NCI-H460 (cell line): ENCODE measurements around the gene UBE3C. TPM values are rescaled to one million over a fixed set of nuclear protein-coding genes. Genes with fewer than 3 reads are reported as not detected.
A peak's percentile ranks its signal among the peaks of the same experiment; 100 is the strongest.

Source experiments
- DNase-seq: peaks from one replicate; pipeline ENCODE4 v3.0.0-alpha.2; 2016; ENCODE audit warnings: low read depth; ENCODE audit errors: extremely low read depth
- total RNA-seq: library from RNA; depleted of rRNA; stranded (reverse); fragments of >200 nt; shearing (Covaris generic); gene quantifications from 2 replicates; pipeline ENCODE4 v1.2.3, GENCODE V29; 2014

Gene UBE3C
- total RNA-seq, 1 experiment from 2014 or later: 96.9 TPM

DNA sequence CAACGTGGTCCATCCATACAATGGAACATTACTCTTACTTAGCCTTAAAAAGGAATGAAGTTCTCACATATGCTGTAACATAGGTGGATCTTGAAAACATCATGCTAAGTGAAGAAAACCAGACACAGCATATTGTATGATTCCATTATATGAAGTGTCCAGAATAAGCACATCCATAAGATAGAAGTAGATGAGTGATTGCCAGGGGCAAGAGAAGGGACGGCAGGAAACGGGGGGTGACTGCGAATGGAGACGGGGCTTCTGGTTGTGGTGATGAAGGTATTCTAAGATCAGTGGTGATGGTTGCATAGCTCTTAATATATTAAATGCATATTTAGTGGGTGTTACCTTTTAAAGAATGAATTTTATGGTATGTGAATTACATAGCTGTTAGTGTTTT lies 29.8 kb downstream of the UBE3C start:
- no peak for DNase-seq

DNA sequence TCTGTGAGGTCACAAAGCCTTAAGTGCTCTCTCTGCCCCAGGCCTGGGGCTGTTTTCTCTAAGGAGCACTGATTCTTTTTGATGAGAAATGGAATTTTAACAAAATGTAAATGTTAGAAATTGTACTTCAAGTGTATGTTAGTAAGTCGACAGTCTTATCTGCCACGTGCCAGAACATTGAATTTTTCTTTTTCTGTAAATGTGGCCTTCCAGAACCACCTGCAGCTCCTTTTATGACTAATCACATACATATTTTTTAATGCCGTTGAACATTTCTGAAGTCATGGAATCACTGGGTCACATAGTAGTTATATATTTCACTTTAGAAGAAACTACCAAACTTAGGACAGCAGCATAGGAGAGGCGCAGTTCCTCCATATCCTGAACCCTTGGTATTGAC lies 38.0 kb downstream of the UBE3C start:
- DNase-seq: no peak

- no peak for DNase-seq
These were observed 38.7 kb downstream of the UBE3C start for GRCh38 chr7:157177333-157177982.

DNA sequence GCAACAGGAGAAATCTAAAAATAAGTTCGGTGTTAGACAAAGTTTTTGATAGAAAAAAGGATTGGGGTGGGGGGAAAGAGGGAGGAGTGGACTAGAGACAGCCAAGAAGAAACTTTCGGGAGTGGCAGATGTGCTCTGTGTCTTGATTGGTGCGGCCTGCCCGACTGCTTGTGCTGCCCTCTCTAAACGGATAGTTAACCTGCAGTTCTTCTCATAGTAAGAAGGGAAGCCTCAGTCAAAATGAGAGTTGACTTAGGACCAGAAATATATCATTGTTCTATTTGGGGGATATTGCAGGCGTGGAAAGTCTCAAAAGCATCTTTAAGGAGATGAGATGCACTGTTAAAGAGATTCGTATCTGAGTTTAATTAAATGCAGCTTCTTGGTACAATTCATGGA lies 39.3 kb downstream of the UBE3C start:
- DNase-seq: no peak

DNA sequence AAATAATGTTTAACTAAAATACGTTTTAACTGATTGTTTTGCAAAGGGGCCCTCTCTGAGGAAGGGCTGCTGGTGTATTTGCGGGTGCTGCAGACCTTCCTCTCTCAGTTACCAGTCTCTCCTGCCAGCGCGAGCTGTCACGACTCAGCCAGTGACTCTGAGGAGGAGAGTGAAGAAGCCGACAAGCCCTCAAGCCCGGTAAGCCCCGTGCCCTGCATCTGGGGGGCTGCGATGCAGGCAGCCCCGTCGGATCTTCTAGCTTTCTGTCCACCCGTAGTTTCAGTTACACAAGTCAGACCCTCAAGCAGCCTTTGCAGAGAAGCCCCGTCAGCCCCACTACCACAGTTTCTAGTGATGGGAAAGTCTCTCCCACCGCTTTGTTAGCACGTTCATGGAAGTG lies 45.1 kb downstream of the UBE3C start:
- DNase-seq: no peak

DNA sequence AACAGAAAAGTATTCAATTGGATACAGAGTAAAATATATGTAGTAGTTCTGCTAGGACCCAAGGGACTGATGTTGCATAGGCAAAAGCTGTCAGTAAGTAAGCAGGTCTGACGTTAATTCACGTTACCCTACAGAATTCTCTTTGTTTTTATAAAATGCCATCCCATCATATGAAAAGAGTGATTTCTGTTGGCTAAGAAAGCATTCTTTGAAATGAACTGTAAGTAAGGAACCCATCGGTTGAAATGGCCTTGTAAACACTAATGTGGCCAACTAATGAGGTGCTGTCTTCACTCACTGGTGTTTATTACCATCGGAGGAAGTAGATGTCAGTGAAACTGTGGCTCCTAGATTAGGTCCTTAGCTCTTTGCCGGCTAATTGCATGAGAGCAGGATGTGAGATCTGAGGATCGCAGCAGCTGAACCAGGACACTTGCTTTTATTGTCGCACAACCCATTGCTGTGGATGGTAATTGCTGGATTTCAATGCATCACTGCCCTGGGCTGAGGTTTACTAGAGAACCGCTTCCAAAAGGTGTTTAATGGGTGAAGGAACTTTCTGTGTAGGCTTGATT lies 49.5 kb downstream of the UBE3C start:
- no peak for DNase-seq

DNA sequence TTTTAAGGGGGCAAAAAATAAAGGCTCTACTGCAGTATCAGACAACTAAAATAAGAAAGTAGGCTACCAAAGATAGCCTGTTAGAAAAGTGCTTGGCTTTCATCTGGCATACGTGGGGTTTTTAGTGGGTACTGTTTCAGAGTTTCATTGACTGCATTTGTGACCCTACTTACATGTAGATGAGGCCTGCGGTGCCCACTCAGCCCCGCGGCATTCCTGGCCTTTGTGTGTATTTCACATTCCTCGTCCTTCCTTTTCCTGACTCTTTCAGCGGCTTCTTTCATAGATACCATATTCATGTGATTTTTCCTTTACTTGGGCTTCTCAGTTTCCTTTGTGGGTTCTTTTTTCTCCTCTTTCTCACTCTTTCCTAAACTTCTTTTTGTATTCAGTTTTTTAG lies 50.7 kb downstream of the UBE3C start:
- DNase-seq: no peak

DNA sequence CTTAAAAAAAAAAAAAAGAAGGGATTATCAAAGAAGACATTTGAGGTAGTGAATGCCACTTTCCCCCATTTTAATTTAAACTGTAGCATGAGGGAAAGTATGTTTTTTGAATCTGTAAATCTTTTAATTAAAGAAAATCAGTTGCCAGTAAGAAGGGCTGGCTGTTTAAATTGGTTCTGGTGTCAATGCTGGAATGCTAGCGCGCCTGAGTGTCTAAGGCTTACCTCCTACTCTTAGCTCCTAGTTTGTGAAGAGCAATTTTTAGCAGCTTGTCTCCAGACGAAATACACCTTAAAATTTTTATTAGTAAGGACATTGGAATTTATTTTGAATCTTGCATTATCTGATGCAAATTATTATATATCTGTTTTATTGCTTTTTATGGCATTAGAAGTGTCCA lies 54.1 kb downstream of the UBE3C start:
- DNase-seq: no peak

GRCh38 chr7:157193274-157193673 lies 54.5 kb downstream of the UBE3C start:
- no peak for DNase-seq

- no peak for DNase-seq
These were observed 56.2 kb downstream of the UBE3C start for GRCh38 chr7:157194948-157195347.

GRCh38 chr7:157195868-157196267 lies 57.1 kb downstream of the UBE3C start:
- DNase-seq: no peak

- DNase-seq: no peak
These were observed 65.4 kb downstream of the UBE3C start for GRCh38 chr7:157204134-157204533.

DNA sequence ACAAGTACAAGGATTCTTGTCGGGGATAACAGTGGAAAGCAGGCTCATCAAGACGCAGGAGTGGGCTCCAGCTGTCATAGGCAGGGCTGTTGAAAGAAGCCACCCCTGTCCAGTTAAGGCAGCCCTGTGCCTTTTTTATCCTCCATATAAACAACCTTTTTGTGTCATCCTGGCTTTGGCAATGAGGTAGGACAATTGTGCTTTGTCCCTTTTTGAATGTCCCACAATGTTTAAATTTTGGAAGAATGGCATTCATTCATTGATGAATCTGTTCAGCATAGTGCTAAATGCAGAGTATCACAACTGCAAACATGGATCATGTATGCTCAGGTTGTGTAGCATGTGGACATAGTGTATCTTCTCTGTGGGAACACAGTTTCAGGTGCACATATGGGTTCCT lies 66.7 kb downstream of the UBE3C start:
- DNase-seq: no peak

DNA sequence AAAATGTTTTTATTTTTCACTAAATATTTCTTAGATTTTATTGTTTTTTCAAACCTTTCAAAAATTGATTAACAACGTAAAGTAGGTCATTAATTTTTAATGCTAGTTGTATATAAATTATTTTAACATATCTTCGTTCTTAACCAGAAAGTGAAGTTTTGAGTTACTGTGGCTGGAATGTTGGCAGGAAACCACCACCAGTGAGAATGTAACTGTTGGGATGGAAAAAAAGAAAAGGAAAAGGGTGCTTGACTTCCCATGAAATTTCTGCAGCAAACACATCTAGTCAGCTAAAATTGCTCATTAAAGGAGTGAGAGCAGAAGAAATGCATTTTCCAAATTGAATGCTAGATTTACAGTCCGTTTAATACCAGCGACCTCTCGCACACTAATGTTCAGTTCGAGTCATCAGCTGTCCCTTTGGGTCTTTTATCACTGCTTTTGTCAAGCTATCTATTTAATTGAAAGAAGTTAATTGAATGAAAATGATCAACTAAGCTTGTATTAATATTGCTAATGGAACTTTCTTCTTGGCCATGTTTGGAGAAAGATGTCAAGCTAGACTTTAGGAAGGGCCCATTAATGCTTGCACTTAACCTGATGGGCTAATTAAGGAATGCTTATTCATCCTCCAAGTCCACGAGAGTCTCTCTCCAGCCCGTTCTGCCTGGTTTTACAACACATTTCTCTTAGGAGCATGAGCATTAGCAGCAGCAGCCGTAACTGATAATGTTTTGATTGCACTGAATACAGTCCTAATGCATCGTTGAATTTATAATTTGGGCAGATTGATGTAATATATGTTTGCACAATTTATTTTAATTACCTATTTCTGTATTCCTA lies 70.1 kb downstream of the UBE3C start:
- DNase-seq: no peak

GRCh38 chr7:157210682-157211081 lies 72.0 kb downstream of the UBE3C start:
- no peak for DNase-seq

- no peak for DNase-seq
These were observed 73.0 kb downstream of the UBE3C start for GRCh38 chr7:157211690-157212089.

GRCh38 chr7:157219154-157219553 lies 80.4 kb downstream of the UBE3C start:
- no peak for DNase-seq

DNA sequence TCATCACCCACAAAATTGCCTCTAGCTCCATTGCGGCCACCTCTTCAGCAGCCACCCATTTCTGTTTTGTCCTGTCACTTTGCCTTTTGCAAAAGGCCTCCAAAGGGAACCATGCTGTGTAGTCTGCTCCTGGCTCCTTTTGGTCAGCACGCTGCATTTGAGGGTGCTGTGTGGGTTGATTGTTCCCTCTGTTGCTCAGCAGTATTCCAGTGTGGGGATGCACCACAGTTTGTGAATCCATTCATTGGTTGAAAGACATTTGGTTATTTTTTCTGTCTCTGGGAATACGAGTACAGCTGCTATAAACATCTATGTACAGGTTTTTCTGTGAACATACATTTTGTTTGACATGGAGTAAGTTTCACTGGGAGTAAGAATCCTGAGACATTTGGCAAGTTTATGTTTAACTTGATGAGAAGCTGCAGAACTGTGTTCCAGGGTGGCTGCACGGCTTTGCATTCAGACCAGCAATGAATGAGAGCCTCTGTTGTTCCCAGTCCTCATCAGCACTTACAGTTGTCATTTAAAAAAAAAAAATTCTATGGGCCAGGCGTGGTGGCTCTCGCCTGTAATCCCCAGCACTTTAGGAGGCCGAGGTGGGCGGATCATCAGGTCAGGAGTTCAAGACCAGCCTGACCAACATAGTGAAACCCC lies 82.3 kb downstream of the UBE3C start:
- no peak for DNase-seq

GRCh38 chr7:157222687-157223086 lies 84.0 kb downstream of the UBE3C start:
- DNase-seq: no peak

DNA sequence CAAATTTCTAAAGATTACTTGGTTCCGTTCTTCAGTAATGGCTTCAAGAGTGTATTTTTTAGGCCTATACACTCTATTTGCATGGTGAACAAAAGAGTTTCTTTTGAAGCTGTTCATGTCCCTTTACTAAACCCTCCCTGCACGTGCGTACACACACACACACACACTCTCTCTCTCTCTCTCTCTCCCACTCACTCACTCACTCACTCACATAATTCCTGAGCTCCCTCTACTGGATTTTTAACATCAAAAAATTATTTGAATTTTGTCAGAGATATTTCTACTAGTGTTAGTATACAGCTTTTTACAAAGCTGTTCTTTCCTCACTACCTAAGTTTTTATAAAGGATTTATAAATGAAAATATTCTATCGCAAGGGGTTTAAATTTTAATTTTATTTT lies 85.9 kb downstream of the UBE3C start:
- DNase-seq: peak; percentile 7

DNA sequence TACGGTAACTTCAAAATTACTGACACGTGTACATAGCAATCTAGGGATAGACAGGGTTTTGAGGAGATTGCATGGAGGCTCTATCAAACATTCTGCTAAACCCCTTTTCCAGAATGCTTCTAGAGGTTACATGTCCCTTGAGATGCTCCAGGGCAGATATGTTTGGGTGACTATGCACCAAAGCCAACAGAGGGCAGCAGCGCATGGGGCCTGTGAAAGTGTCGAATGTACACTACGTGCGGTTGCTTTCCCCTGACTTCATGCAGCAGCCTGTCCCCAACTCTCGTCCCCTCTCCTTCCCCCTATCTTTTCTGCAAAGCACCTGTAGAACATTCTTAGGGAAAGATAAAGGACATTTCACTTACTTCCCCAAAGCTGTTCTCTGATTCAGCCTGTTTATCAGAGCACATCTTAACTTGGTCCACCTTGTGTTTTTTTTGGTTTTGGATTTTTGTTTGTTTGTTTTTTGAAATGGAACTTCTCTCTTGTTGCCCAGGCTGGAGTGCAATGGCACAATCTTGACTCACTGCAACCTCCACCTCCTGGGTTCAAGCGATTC lies 90.2 kb downstream of the UBE3C start:
- peak; percentile 22 for DNase-seq
